Prostate gland (tissue), 2 donors: ENCODE data around the gene GDPGP1. TPM values are rescaled to one million over a fixed set of nuclear protein-coding genes. Genes with fewer than 3 reads are reported as not detected.

Source experiments
- DNase-seq: peaks from one replicate; pipeline ENCODE4 v3.0.0-alpha.2; 2019; ENCODE audit warnings: low spot score
- H3K27ac ChIP-seq, 2 donors: fragments of 200-600 bp; sonication (generic); 2 replicates each; pipeline ENCODE4 v1.5.1; 2017 to 2019
- H3K27me3 ChIP-seq: fragments of 200-600 bp; sonication (generic); replicated peaks from 2 replicates; pipeline ENCODE4 v1.5.1; 2019; ENCODE audit not compliant: insufficient read depth
- H3K36me3 ChIP-seq, 2 donors: fragments of 200-600 bp; sonication (generic); 1 replicate in 1 of 2; 2 replicates in 1 of 2; pipeline versions ENCODE4 v1.5.1 to v1.8.1; 2017 to 2019
- H3K4me1 ChIP-seq: fragments of 200-600 bp; sonication (generic); replicated peaks from 2 replicates; pipeline ENCODE4 v1.5.1; 2019
- H3K4me3 ChIP-seq, 2 donors: fragments of 200-600 bp; sonication (generic); 2 replicates each; pipeline ENCODE4 v1.5.1; 2017 to 2019
- H3K9me3 ChIP-seq: fragments of 200-600 bp; sonication (generic); 2 replicates; pipeline ENCODE4 v1.5.1; 2017
- POLR2A ChIP-seq: fragments of 450-650 bp; IDR thresholded peaks from one replicate; pipeline ENCODE4 v1.6.1; 2016; ENCODE audit warnings: antibody characterized with exemption, mild to moderate bottlenecking
- POLR2AphosphoS5 ChIP-seq: sonication (generic); formaldehyde crosslinking; IDR thresholded peaks from one replicate; pipeline ENCODE4 v1.6.1; 2017; ENCODE audit warnings: antibody characterized with exemption
- WGBS: methylation state at CpG from one replicate; pipeline ENCODE4 v1.1.5; 2018; 5-methylcytosine and 5-hydroxymethylcytosine counted together
- intact Hi-C: fragments of 100-400 bp; cut with DNase I; formaldehyde crosslinking; loops from one replicate; pipeline ENCODE4 v1.14.2; 2022
- small RNA-seq, 2 donors: library from RNA; depleted of rRNA; stranded (forward); fragments of <200 nt; gene quantifications; one replicate each; pipeline ENCODE3, GENCODE V24; 2016
- total RNA-seq, 2 donors: library from RNA; depleted of rRNA; stranded (reverse); fragments of >200 nt; gene quantifications; one replicate each; pipeline ENCODE4 v1.1.0, GENCODE V29; 2016
- TF ChIP-seq, protein P1 (sequence below), 4 experiments: fragments of 200-600 bp in 2 of 4; fragments of 450-650 bp in 2 of 4; sonication (generic) in 2 of 4; IDR thresholded peaks; 1 replicate in 3 of 4; 2 replicates in 1 of 4; pipeline ENCODE4 v1.5.1; 2016 to 2019; ENCODE audit warnings: antibody characterized with exemption in 4 of 4, mild to moderate bottlenecking in 2 of 4, moderate library complexity in 2 of 4

GDPGP1 gene
- total RNA-seq, 2 donors from 2014 or later = 15.4 to 21.5 TPM

- Histone ChIP-seq H3K4me3 (no peak overlapping the region), H3K9me3 (no peaks in the 10 kb centered on the region), H3K4me1 (peaks cover 7% of the 10 kb centered on the region), H3K27me3 (no peaks in the 10 kb centered on the region), H3K36me3 (no peaks in the 10 kb centered on the region), H3K27ac (no peak overlapping the region)
- intact Hi-C loops = no loop called here
- WGBS = 47% methylated on average over 16 of the region's 16 CpGs
- TF ChIP-seq, protein P1, sequence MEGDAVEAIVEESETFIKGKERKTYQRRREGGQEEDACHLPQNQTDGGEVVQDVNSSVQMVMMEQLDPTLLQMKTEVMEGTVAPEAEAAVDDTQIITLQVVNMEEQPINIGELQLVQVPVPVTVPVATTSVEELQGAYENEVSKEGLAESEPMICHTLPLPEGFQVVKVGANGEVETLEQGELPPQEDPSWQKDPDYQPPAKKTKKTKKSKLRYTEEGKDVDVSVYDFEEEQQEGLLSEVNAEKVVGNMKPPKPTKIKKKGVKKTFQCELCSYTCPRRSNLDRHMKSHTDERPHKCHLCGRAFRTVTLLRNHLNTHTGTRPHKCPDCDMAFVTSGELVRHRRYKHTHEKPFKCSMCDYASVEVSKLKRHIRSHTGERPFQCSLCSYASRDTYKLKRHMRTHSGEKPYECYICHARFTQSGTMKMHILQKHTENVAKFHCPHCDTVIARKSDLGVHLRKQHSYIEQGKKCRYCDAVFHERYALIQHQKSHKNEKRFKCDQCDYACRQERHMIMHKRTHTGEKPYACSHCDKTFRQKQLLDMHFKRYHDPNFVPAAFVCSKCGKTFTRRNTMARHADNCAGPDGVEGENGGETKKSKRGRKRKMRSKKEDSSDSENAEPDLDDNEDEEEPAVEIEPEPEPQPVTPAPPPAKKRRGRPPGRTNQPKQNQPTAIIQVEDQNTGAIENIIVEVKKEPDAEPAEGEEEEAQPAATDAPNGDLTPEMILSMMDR (IDR thresholded peaks at IDR 0.05) = no peak
- TF ChIP-seq POLR2AphosphoS5 (no peak), POLR2A (no peak)
- DNase-seq = no peak
These were observed 60.7 kb downstream of the GDPGP1 start for GRCh38 chr15:90294601-90295269.

GRCh38 chr15:90295270-90295648 is 61.2 kb downstream of the GDPGP1 start:
- Histone ChIP-seq H3K4me1 (peaks cover 7% of the 10 kb centered on the region), H3K36me3 (no peaks in the 10 kb centered on the region), H3K27ac (no peak overlapping the region), H3K27me3 (no peaks in the 10 kb centered on the region), H3K9me3 (no peaks in the 10 kb centered on the region), H3K4me3 (no peak overlapping the region)
- TF ChIP-seq, protein P1 (IDR thresholded peaks at IDR 0.05) = no peak
- TF ChIP-seq POLR2AphosphoS5 (no peak), POLR2A (no peak)
- DNase-seq = no peak
- WGBS = 61% methylated on average over 6 of the region's 10 CpGs
- intact Hi-C loops = no loop called here

Small RNAs within 50 kb of the gene (small RNA-seq; reads per million reads assigned to genes)
- gene AC091167.3 = 0 reads per million in 2 donors
- gene RN7SL736P = 0 reads per million in 2 donors

Other genes starting within 250 kb of the GDPGP1 start
- gene ZNF710, start 232.9 kb upstream of the GDPGP1 start, total RNA-seq = 10 to 100 TPM; 13.6 to 18.0 TPM
- gene IDH2, start 131.7 kb upstream of the GDPGP1 start, total RNA-seq = 100 to 1,000 TPM in 1 of 2 donors, 10 to 100 TPM in 1; 98.1 to 190 TPM
- gene SEMA4B, start 32.9 kb upstream of the GDPGP1 start, total RNA-seq = 10 to 100 TPM; 96.1 to 99.6 TPM
- gene CIB1, start 268 bp upstream of the GDPGP1 start, total RNA-seq = 100 to 1,000 TPM in 1 of 2 donors, 10 to 100 TPM in 1; 48.3 to 104 TPM
- under 1 TPM in 1 of 2 donors, not detected in 1; 0.51 TPM for gene TTLL13, start 15.3 kb downstream of the GDPGP1 start, total RNA-seq
- gene NGRN, start 31.5 kb downstream of the GDPGP1 start, total RNA-seq = 100 to 1,000 TPM; 102 to 108 TPM
- 10 to 100 TPM in 1 of 2 donors, 1 to 10 TPM in 1; 7.5 to 10.5 TPM for gene ZNF774, start 118.1 kb downstream of the GDPGP1 start, total RNA-seq
- gene IQGAP1, start 154.0 kb downstream of the GDPGP1 start, total RNA-seq = 100 to 1,000 TPM; 131 to 155 TPM